K562 (cell line): ENCODE results near the gene XPO4. TPM values are rescaled to one million over a fixed set of nuclear protein-coding genes. Genes with fewer than 3 reads are reported as not detected.

Source experiments
- BHLHE40 ChIP-seq: IDR thresholded peaks from 2 replicates; pipeline ENCODE4 v1.6.1; 2011; ENCODE audit warnings: low read length, improper control_type of control experiment
- C11orf30 ChIP-seq: fragments of 450-650 bp; IDR thresholded peaks from 2 replicates; pipeline ENCODE4 v1.6.1; 2016; ENCODE audit warnings: low read depth, mild to moderate bottlenecking
- ETV6 ChIP-seq, 3 experiments: fragments of 150-350 bp in 1 of 3; sonication (generic) in 1 of 3; formaldehyde crosslinking in 1 of 3; IDR thresholded peaks; 2 replicates each; pipeline versions ENCODE4 v1.6.1 to v1.8.0; 2014 to 2022; ENCODE audit warnings: borderline replicate concordance in 2 of 3, low read depth in 2 of 3, antibody characterized with exemption in 1 of 3, low read length in 1 of 3, mild to moderate bottlenecking in 1 of 3, missing genetic modification reagents in 1 of 3
- GABPA ChIP-seq: fragments of 200-800 bp; sonication (Bioruptor generic); conservative IDR thresholded peaks from 2 replicates; pipeline ENCODE4 v1.6.1; 2016; ENCODE audit warnings: low read depth, missing genetic modification characterization, missing compliant biosample characterization
- KDM1A ChIP-seq, 2 experiments: fragments of 450-650 bp; IDR thresholded peaks; 2 replicates each; pipeline ENCODE4 v1.6.1; 2016; ENCODE audit warnings: mild to moderate bottlenecking in 2 of 2
- MAZ ChIP-seq, 2 experiments: fragments of 450-650 bp in 1 of 2; sonication (generic) in 1 of 2; formaldehyde crosslinking; IDR thresholded peaks in 1 of 2; conservative IDR thresholded peaks in 1 of 2; 2 replicates each; pipeline versions ENCODE4 v1.4.0 to v1.5.0; 2020; ENCODE audit warnings: mild to moderate bottlenecking in 1 of 2, missing genetic modification reagents in 1 of 2
- MTA3 ChIP-seq: fragments of 450-650 bp; formaldehyde crosslinking; IDR thresholded peaks from 2 replicates; pipeline ENCODE4 v1.6.1; 2017; ENCODE audit warnings: mild to moderate bottlenecking, borderline replicate concordance
- MYC ChIP-seq, 2 experiments: fragments of 250-450 bp in 1 of 2; sonication (Bioruptor Pico) in 1 of 2; IDR thresholded peaks; 2 replicates each; pipeline versions ENCODE4 v1.5.1 to v1.6.1; 2012 to 2021; ENCODE audit warnings: low read depth in 2 of 2, borderline replicate concordance in 1 of 2, improper control_type of control experiment in 1 of 2, low read length in 1 of 2, mild to moderate bottlenecking in 1 of 2, moderate library complexity in 1 of 2
- MYNN ChIP-seq, 2 experiments: sonication (generic); formaldehyde crosslinking in 1 of 2; IDR thresholded peaks; 2 replicates each; pipeline versions ENCODE4 v1.5.0 to v1.6.1; 2016 to 2020; ENCODE audit warnings: antibody characterized with exemption in 1 of 2, missing genetic modification reagents in 1 of 2
- PATZ1 ChIP-seq: fragments of 250-450 bp; sonication (Bioruptor Pico); IDR thresholded peaks from 2 replicates; pipeline ENCODE4 v1.5.0; 2020; ENCODE audit warnings: mild to moderate bottlenecking, borderline replicate concordance
- PCBP1 ChIP-seq: fragments of 200-400 bp; formaldehyde crosslinking; IDR thresholded peaks from 2 replicates; pipeline ENCODE4 v1.6.1; 2018; ENCODE audit warnings: mild to moderate bottlenecking, low read depth, low read length; ENCODE audit not compliant: poor library complexity, severe bottlenecking
- PML ChIP-seq: IDR thresholded peaks from 2 replicates; pipeline ENCODE4 v1.6.1; 2012; ENCODE audit warnings: low read length, inconsistent platforms
- POLR2A ChIP-seq: fragments of 450-650 bp; conservative IDR thresholded peaks from 2 replicates; pipeline ENCODE4 v1.6.1; 2016
- RBM39 ChIP-seq: fragments of 200-400 bp; formaldehyde crosslinking; optimal IDR thresholded peaks from 2 replicates; pipeline ENCODE3; 2018; ENCODE audit warnings: low read depth, low read length
- RFX5 ChIP-seq: IDR thresholded peaks from 2 replicates; pipeline ENCODE4 v1.6.1; 2011; ENCODE audit warnings: low read depth, mild to moderate bottlenecking, improper control_type of control experiment, low read length
- ZBTB11 ChIP-seq, 3 experiments: fragments of 200-800 bp in 1 of 3; fragments of 250-450 bp in 1 of 3; fragments of 450-650 bp in 1 of 3; sonication (Bioruptor Pico) in 1 of 3; sonication (Bioruptor generic) in 1 of 3; formaldehyde crosslinking in 1 of 3; IDR thresholded peaks; 2 replicates each; pipeline versions ENCODE4 v1.6.1 to v1.8.0; 2016 to 2022; ENCODE audit warnings: mild to moderate bottlenecking in 2 of 3, missing genetic modification characterization in 2 of 3, missing compliant biosample characterization in 1 of 3, moderate library complexity in 1 of 3
- ZNF449 ChIP-seq: fragments of 250-450 bp; sonication (Bioruptor Pico); IDR thresholded peaks from 2 replicates; pipeline ENCODE4 v1.8.0; 2022; ENCODE audit warnings: moderate library complexity, mild to moderate bottlenecking, inconsistent platforms
- polyA plus RNA-seq, 8 experiments: library from polyadenylated mRNA; depleted of rRNA in 4 of 8; stranded (reverse) in 5 of 8; unstranded in 3 of 8; fragments of >200 nt; fragmentation: Nextera tagmentation in 2 of 8; fragmentation: Illumina TruSeq in 1 of 8; extraction: Ambion mirVana in 2 of 8; extraction: Trizol in 1 of 8; gene quantifications; 2 replicates each; pipeline versions ENCODE4 v1.2.1 to v1.2.3, GENCODE V29; 2011 to 2014; ENCODE audit warnings: inconsistent platforms in 1 of 8, missing spikeins in 1 of 8
- total RNA-seq, 7 experiments: library from RNA; depleted of rRNA in 6 of 7; stranded (reverse); fragments of >200 nt in 6 of 7; fragmentation: Illumina TruSeq in 2 of 7; extraction: Trizol in 2 of 7; gene quantifications; 2 replicates each; pipeline versions ENCODE4 v1.2.1 to v1.2.3, GENCODE V29; 2011 to 2021; ENCODE audit warnings: low replicate concordance in 1 of 7

Gene XPO4
- total and polyA plus RNA-seq, 9 of the 15 experiments (the other 6 are each of a cell fraction or from before 2014, with no cell fraction given), result 5.5 to 25.1 (median 17.5) TPM

- TF ChIP-seq ETV6 (IDR thresholded peaks at IDR 0.05; ENCODE audit: borderline replicate concordance in 1 of 2, low read depth in 2 of 2, low read length in 1 of 2) (no peak), ETV6 (CRISPR knock-in tag; IDR thresholded peaks at IDR 0.05; ENCODE audit: borderline replicate concordance) (no peak), MYC (IDR thresholded peaks at IDR 0.05; ENCODE audit: low read depth, low read length) (0 out of 2 replicates have a peak, but pooled peaks have one; percentile 1), MYC (CRISPR knock-in tag; IDR thresholded peaks at IDR 0.05; ENCODE audit: borderline replicate concordance, low read depth) (peak; percentile 80), RBM39 (peak; percentile 67), RFX5 (no peak), KDM1A (IDR thresholded peaks at IDR 0.05) (peak in 1 of 2 experiments; percentile 44; a peak in 1 of 4 replicates), BHLHE40 (peak; percentile 27; the same call in 1 of the 2 replicates), ZNF449 (CRISPR knock-in tag) (no peak), POLR2A (peak; percentile 93), C11orf30 (no peak), PML (peak; percentile 53; the same call in 1 of the 2 replicates), MAZ (CRISPR knock-in tag; conservative IDR thresholded peaks at IDR 0.05 in 1 of 2, IDR thresholded peaks at IDR 0.05 in 1 of 2) (peak in 1 of 2 experiments; percentile 25; a peak in 2 of 4 replicates), GABPA (peak; percentile 47; the same call in 1 of the 2 replicates), PATZ1 (CRISPR knock-in tag) (no peak), PCBP1 (no peak), MYNN (IDR thresholded peaks at IDR 0.05) (no peak), MYNN (CRISPR knock-in tag; IDR thresholded peaks at IDR 0.05) (no peak), MTA3 (peak; percentile 30; the same call in 1 of the 2 replicates), ZBTB11 (CRISPR knock-in tag; IDR thresholded peaks at IDR 0.05) (peak in 1 of 3 experiments; percentile 47; a peak in 1 of 6 replicates)
Measured at GRCh38 chr13:20773194-20774080, 129.1 kb downstream of the XPO4 start, which contains the start of gene EEF1AKMT1 (continued).
